Measurements from ENCODE around the gene COG7. TPM values are rescaled to one million over a fixed set of nuclear protein-coding genes. Genes with fewer than 3 reads are reported as not detected.

Gene COG7
- total RNA-seq, 1 experiment from 2014 or later, result 17.9 TPM

DNA sequence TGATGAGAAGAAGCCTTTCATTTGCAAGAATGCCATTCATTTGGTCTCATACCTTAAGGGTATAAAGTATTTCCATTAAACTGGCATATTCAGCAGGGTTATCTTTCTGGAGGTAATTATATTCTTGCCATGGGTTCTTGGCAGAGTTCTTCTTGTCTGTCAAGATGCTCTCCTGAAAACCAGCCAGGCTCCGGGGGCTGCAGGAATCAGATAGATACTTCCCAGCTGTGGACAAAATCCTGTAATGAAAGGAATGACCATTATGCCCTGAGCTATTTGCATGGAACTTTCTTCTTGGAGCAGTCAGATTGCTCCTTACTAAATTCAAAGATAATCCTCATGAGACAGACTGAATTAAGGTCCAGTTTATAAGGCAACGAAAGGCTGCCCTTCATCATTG lies 47.0 kb downstream of the COG7 start:
- no peak overlapping the region for H3K27ac ChIP-seq (ENCODE audit: insufficient read length, low read depth, low read length)
- no peak for DNase-seq
- H2BK120ac ChIP-seq (ENCODE audit: low read depth, low read length, poor library complexity, severe bottlenecking), result no peak overlapping the region
- no peak overlapping the region for H2BK15ac ChIP-seq (ENCODE audit: low read depth, low read length)
- H3K4ac ChIP-seq (ENCODE audit: low read depth, low read length), result no peak overlapping the region
- TF ChIP-seq, protein P1, sequence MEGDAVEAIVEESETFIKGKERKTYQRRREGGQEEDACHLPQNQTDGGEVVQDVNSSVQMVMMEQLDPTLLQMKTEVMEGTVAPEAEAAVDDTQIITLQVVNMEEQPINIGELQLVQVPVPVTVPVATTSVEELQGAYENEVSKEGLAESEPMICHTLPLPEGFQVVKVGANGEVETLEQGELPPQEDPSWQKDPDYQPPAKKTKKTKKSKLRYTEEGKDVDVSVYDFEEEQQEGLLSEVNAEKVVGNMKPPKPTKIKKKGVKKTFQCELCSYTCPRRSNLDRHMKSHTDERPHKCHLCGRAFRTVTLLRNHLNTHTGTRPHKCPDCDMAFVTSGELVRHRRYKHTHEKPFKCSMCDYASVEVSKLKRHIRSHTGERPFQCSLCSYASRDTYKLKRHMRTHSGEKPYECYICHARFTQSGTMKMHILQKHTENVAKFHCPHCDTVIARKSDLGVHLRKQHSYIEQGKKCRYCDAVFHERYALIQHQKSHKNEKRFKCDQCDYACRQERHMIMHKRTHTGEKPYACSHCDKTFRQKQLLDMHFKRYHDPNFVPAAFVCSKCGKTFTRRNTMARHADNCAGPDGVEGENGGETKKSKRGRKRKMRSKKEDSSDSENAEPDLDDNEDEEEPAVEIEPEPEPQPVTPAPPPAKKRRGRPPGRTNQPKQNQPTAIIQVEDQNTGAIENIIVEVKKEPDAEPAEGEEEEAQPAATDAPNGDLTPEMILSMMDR (conservative IDR thresholded peaks at IDR 0.05), result no peak
- no peak overlapping the region for H3K9ac ChIP-seq (ENCODE audit: extremely low read depth, insufficient read length, low read length)
- H3K18ac ChIP-seq (ENCODE audit: insufficient read length, low read depth, low read length), result no peak overlapping the region
- H2BK20ac ChIP-seq (ENCODE audit: low read depth, low read length, poor library complexity, severe bottlenecking), result no peak overlapping the region
- H3K9me3 ChIP-seq (ENCODE audit: control insufficient read depth, low read depth, low read length), result no peaks in the 10 kb centered on the region
- no peak overlapping the region for H4K91ac ChIP-seq (ENCODE audit: insufficient read length, low read depth, low read length)
- no peak overlapping the region; a peak in 1 of 7 replicates for H3K27ac Mint-ChIP-seq
- H4K5ac ChIP-seq (ENCODE audit: insufficient read length, low read depth, low read length), result no peak overlapping the region
- H2BK5ac ChIP-seq (ENCODE audit: insufficient read length, low read length), result no peak overlapping the region
- no peak overlapping the region for H2AK5ac ChIP-seq (ENCODE audit: insufficient read length, low read length)
- no peak overlapping the region for H3K56ac ChIP-seq (ENCODE audit: insufficient read length, low read depth, low read length)
- no peaks in the 10 kb centered on the region for H3K9me3 Mint-ChIP-seq
- no peak overlapping the region for H3K4me2 ChIP-seq (ENCODE audit: insufficient read depth, insufficient read length, low read length)
- no peak overlapping the region for H3K4me3 Mint-ChIP-seq
- H4K8ac ChIP-seq (replicated peaks; ENCODE audit: insufficient read length, low read depth, low read length), result no peak overlapping the region
- no peaks in the 10 kb centered on the region for H3K23me2 ChIP-seq (ENCODE audit: insufficient read length, low read depth, low read length, poor library complexity, severe bottlenecking)
- no CpG with 5 or more reads among the region's 2 CpGs for WGBS (ENCODE audit: extremely low coverage, insufficient read length, low lambda C conversion rate)
- no peak overlapping the region for H2AFZ ChIP-seq (ENCODE audit: low read length)
- peaks cover 3% of the 10 kb centered on the region; the same call in 1 of the 2 replicates for H3K4me1 ChIP-seq (ENCODE audit: insufficient read depth, low read length)
- no peaks in the 10 kb centered on the region for H4K20me1 ChIP-seq (ENCODE audit: control insufficient read depth, insufficient read depth, insufficient read length)
- no peak overlapping the region for H3K14ac ChIP-seq (ENCODE audit: insufficient read depth, low read length)
- H3K4me1 Mint-ChIP-seq, result peaks cover 31 to 39% of the 10 kb centered on the region in 2 experiments
- H3K27me3 Mint-ChIP-seq (ENCODE audit: low read depth), result no peaks in the 10 kb centered on the region
- H3K79me1 ChIP-seq (ENCODE audit: insufficient read depth, low read depth, low read length, poor library complexity, severe bottlenecking), result no peaks in the 10 kb centered on the region
- H3T11ph ChIP-seq (ENCODE audit: low read length), result no peak overlapping the region
- no peak overlapping the region for H3K23ac ChIP-seq (ENCODE audit: insufficient read length, low read depth, low read length)
- no peaks in the 10 kb centered on the region for H3K79me2 ChIP-seq (ENCODE audit: insufficient read depth, low read length)
- peaks cover 5 to 61% (median 49%) of the 10 kb centered on the region in 3 experiments; a peak in 6 of 7 replicates for H3K36me3 Mint-ChIP-seq (ENCODE audit: insufficient read depth in 1 of 3, low read depth in 3 of 3)
- no peaks in the 10 kb centered on the region for H3K27me3 ChIP-seq (ENCODE audit: insufficient read depth, low read length)
- no peak overlapping the region for H2BK12ac ChIP-seq (ENCODE audit: insufficient read length, low read depth, low read length)

Data from H9 (cell line).